Measurements from ENCODE around the gene UFSP2.
"Not testable (repeated sequence)": the region's sequence is repeated elsewhere in the genome, so short reads cannot be mapped to it uniquely, and the experiment has no call there.

UFSP2 gene

DNA sequence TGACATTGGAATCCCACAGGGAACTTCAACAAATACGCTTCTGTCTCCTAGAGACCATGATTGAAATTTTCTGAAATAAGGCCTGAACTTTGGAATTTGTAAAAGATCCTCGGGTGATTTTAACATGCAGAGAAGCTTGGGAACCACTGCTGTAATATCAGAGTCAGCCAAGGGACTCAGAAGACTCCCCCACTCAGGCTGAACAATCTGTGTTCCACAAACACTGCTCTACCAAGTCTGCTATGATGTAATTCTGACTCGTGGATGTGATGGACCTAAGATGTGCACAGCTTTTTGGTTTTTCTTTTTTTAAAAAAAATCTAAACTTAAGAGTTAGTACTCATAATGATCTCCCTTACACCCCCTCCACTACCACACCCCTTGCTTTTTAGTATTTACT lies 56.0 kb downstream of the UFSP2 start:
- H3K36me3 ChIP-seq (ENCODE audit: insufficient read depth, low read length), result peaks cover 6% of the 10 kb centered on the region; the same call in 1 of the 2 replicates
- no peaks in the 10 kb centered on the region for H3K9me3 ChIP-seq (ENCODE audit: insufficient read depth, low read depth, low read length)
- no peaks in the 10 kb centered on the region for H3K27me3 ChIP-seq (ENCODE audit: insufficient read depth, low read length)
- H3K9ac ChIP-seq (ENCODE audit: low read depth, low read length), result no peak overlapping the region
- 92% methylated on average over 3 of the region's 3 CpGs for WGBS
- no peak overlapping the region for H3K27ac ChIP-seq (ENCODE audit: low read depth, low read length)
- no peak overlapping the region for H3K4me3 ChIP-seq (ENCODE audit: low read length)
- peaks cover 7% of the 10 kb centered on the region; the same call in 1 of the 2 replicates for H3K4me1 ChIP-seq (ENCODE audit: insufficient read depth, low read length)

DNA sequence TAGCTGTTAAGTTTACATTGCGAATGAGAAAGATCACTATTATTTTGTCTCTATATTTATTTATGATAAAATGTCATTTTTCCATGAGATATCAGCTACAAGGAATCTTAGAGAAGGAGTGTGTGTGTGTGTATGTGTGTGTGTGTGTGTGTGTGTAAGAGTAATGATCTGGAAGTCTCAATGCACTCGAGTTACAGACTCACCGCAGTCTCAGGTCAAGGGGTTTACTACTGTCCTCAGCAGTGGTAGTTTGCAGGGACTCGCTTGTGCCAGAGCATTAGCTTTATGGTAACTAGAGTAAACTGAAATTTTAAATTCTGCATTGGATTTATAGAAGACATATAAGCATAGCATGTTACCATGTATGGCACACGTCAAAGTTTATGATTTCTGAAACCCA lies 60.9 kb downstream of the UFSP2 start:
- H3K36me3 ChIP-seq (ENCODE audit: insufficient read depth, low read length), result peaks cover 3% of the 10 kb centered on the region
- H3K27ac ChIP-seq (ENCODE audit: low read depth, low read length), result no peak overlapping the region
- peaks cover 4% of the 10 kb centered on the region; the same call in 1 of the 2 replicates for H3K4me1 ChIP-seq (ENCODE audit: insufficient read depth, low read length)
- 93% methylated on average over 4 of the region's 5 CpGs for WGBS
- no peak overlapping the region for H3K4me3 ChIP-seq (ENCODE audit: low read length)
- no peaks in the 10 kb centered on the region for H3K9me3 ChIP-seq (ENCODE audit: insufficient read depth, low read depth, low read length)
- no peaks in the 10 kb centered on the region for H3K27me3 ChIP-seq (ENCODE audit: insufficient read depth, low read length)
- no peak overlapping the region for H3K9ac ChIP-seq (ENCODE audit: low read depth, low read length)

- Histone ChIP-seq H3K9me3 (ENCODE audit: insufficient read depth, low read depth, low read length) (no peaks in the 10 kb centered on the region), H3K9ac (ENCODE audit: low read depth, low read length) (no peak overlapping the region), H3K36me3 (ENCODE audit: insufficient read depth, low read length) (peaks cover 9% of the 10 kb centered on the region), H3K4me1 (ENCODE audit: insufficient read depth, low read length) (no peaks in the 10 kb centered on the region), H3K4me3 (ENCODE audit: low read length) (no peak overlapping the region), H3K27ac (ENCODE audit: low read depth, low read length) (no peak overlapping the region), H3K27me3 (ENCODE audit: insufficient read depth, low read length) (no peaks in the 10 kb centered on the region)
- 100% methylated on average over 1 of the region's 3 CpGs for WGBS
Observed at GRCh38 chr4:185363251-185363650, 62.5 kb downstream of the UFSP2 start.

- H3K4me3 ChIP-seq (ENCODE audit: low read length); H3K27ac ChIP-seq (ENCODE audit: low read depth, low read length); H3K4me1 ChIP-seq (ENCODE audit: insufficient read depth, low read length); H3K9me3 ChIP-seq (ENCODE audit: insufficient read depth, low read depth, low read length); H3K9ac ChIP-seq (ENCODE audit: low read depth, low read length); H3K27me3 ChIP-seq (ENCODE audit: insufficient read depth, low read length): not testable (repeated sequence)
- 93% methylated on average over 6 of the region's 6 CpGs for WGBS
- peaks cover 13% of the 10 kb centered on the region for H3K36me3 ChIP-seq (ENCODE audit: insufficient read depth, low read length)
Observed at GRCh38 chr4:185362570-185362969, 63.2 kb downstream of the UFSP2 start.

GRCh38 chr4:185361872-185362271 lies 63.9 kb downstream of the UFSP2 start:
- 96% methylated on average over 3 of the region's 3 CpGs for WGBS

GRCh38 chr4:185359767-185360446 lies 65.9 kb downstream of the UFSP2 start:
- Histone ChIP-seq H3K27ac (ENCODE audit: low read depth, low read length) (no peak overlapping the region), H3K36me3 (ENCODE audit: insufficient read depth, low read length) (peaks cover 13% of the 10 kb centered on the region), H3K9ac (ENCODE audit: low read depth, low read length) (no peak overlapping the region), H3K4me1 (ENCODE audit: insufficient read depth, low read length) (no peaks in the 10 kb centered on the region), H3K9me3 (ENCODE audit: insufficient read depth, low read depth, low read length) (no peaks in the 10 kb centered on the region), H3K4me3 (ENCODE audit: low read length) (no peak overlapping the region), H3K27me3 (ENCODE audit: insufficient read depth, low read length) (no peaks in the 10 kb centered on the region)
- 97% methylated on average over 8 of the region's 8 CpGs for WGBS

More at GRCh38 chr4:185361872-185362271, 63.9 kb downstream of the UFSP2 start:
- no peak overlapping the region for H3K27ac ChIP-seq (ENCODE audit: low read depth, low read length)
- H3K36me3 ChIP-seq (ENCODE audit: insufficient read depth, low read length), result peaks cover 13% of the 10 kb centered on the region
- H3K9ac ChIP-seq (ENCODE audit: low read depth, low read length), result no peak overlapping the region
- H3K4me3 ChIP-seq (ENCODE audit: low read length), result no peak overlapping the region
- no peaks in the 10 kb centered on the region for H3K4me1 ChIP-seq (ENCODE audit: insufficient read depth, low read length)
- no peaks in the 10 kb centered on the region for H3K27me3 ChIP-seq (ENCODE audit: insufficient read depth, low read length)
- H3K9me3 ChIP-seq (ENCODE audit: insufficient read depth, low read depth, low read length), result no peaks in the 10 kb centered on the region

- Histone ChIP-seq H3K9me3 (ENCODE audit: insufficient read depth, low read depth, low read length) (no peaks in the 10 kb centered on the region), H3K9ac (ENCODE audit: low read depth, low read length) (no peak overlapping the region), H3K4me3 (ENCODE audit: low read length) (no peak overlapping the region), H3K4me1 (ENCODE audit: insufficient read depth, low read length) (no peaks in the 10 kb centered on the region), H3K36me3 (ENCODE audit: insufficient read depth, low read length) (peaks cover 13% of the 10 kb centered on the region), H3K27ac (ENCODE audit: low read depth, low read length) (no peak overlapping the region), H3K27me3 (ENCODE audit: insufficient read depth, low read length) (no peaks in the 10 kb centered on the region)
- 93% methylated on average over 4 of the region's 4 CpGs for WGBS
Observed at GRCh38 chr4:185358959-185359358, 66.8 kb downstream of the UFSP2 start.

- no peak overlapping the region for H3K4me3 ChIP-seq (ENCODE audit: low read length)
- no peaks in the 10 kb centered on the region for H3K27me3 ChIP-seq (ENCODE audit: insufficient read depth, low read length)
- H3K27ac ChIP-seq (ENCODE audit: low read depth, low read length), result no peak overlapping the region
- no peaks in the 10 kb centered on the region for H3K4me1 ChIP-seq (ENCODE audit: insufficient read depth, low read length)
- no peak overlapping the region for H3K9ac ChIP-seq (ENCODE audit: low read depth, low read length)
- WGBS, result 94% methylated on average over 3 of the region's 4 CpGs
- no peaks in the 10 kb centered on the region for H3K9me3 ChIP-seq (ENCODE audit: insufficient read depth, low read depth, low read length)
- peaks cover 13% of the 10 kb centered on the region for H3K36me3 ChIP-seq (ENCODE audit: insufficient read depth, low read length)
Observed at GRCh38 chr4:185358514-185358913, 67.2 kb downstream of the UFSP2 start.

GRCh38 chr4:185357733-185358440 lies 67.9 kb downstream of the UFSP2 start:
- Histone ChIP-seq H3K4me3 (ENCODE audit: low read length) (no peak overlapping the region), H3K4me1 (ENCODE audit: insufficient read depth, low read length) (no peaks in the 10 kb centered on the region), H3K9ac (ENCODE audit: low read depth, low read length) (no peak overlapping the region), H3K9me3 (ENCODE audit: insufficient read depth, low read depth, low read length) (no peaks in the 10 kb centered on the region), H3K27ac (ENCODE audit: low read depth, low read length) (no peak overlapping the region), H3K36me3 (ENCODE audit: insufficient read depth, low read length) (peaks cover 13% of the 10 kb centered on the region), H3K27me3 (ENCODE audit: insufficient read depth, low read length) (no peaks in the 10 kb centered on the region)
- 92% methylated on average over 7 of the region's 7 CpGs for whole genome bisulfite sequencing

DNA sequence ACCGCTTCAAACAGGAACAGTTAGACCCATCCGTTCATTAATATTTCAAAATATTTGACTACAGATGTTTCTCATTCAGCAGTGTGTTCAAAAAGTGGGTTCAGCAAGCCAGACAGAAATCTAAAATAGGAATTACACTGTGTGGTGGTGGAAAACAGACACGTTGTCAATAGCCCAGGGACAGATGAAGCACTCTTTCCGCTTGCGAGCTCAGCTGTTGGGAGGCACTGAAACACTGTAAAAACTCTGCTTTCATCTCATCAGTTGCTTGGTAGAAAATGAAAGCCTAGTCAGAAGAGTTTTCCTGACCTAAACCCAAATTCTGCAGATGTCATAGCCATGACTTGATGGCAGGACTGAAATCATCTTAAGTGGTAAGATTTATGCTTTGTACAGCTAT lies 68.6 kb downstream of the UFSP2 start:
- 95% methylated on average over 5 of the region's 5 CpGs for WGBS

GRCh38 chr4:185352741-185353140 lies 73.0 kb downstream of the UFSP2 start:
- no peak overlapping the region for H3K4me3 ChIP-seq (ENCODE audit: low read length)
- H3K27me3 ChIP-seq (ENCODE audit: insufficient read depth, low read length), result no peaks in the 10 kb centered on the region
- 96% methylated on average over 2 of the region's 2 CpGs for WGBS
- H3K27ac ChIP-seq (ENCODE audit: low read depth, low read length), result no peak overlapping the region
- no peaks in the 10 kb centered on the region for H3K4me1 ChIP-seq (ENCODE audit: insufficient read depth, low read length)
- H3K9ac ChIP-seq (ENCODE audit: low read depth, low read length), result no peak overlapping the region
- peaks cover 23% of the 10 kb centered on the region for H3K36me3 ChIP-seq (ENCODE audit: insufficient read depth, low read length)
- no peaks in the 10 kb centered on the region for H3K9me3 ChIP-seq (ENCODE audit: insufficient read depth, low read depth, low read length)

More for the DNA sequence above, 68.6 kb downstream of the UFSP2 start:
- Histone ChIP-seq H3K27me3 (ENCODE audit: insufficient read depth, low read length) (no peaks in the 10 kb centered on the region), H3K9me3 (ENCODE audit: insufficient read depth, low read depth, low read length) (no peaks in the 10 kb centered on the region), H3K27ac (ENCODE audit: low read depth, low read length) (no peak overlapping the region), H3K4me1 (ENCODE audit: insufficient read depth, low read length) (no peaks in the 10 kb centered on the region), H3K9ac (ENCODE audit: low read depth, low read length) (no peak overlapping the region), H3K4me3 (ENCODE audit: low read length) (no peak overlapping the region), H3K36me3 (ENCODE audit: insufficient read depth, low read length) (peaks cover 14% of the 10 kb centered on the region)

All from HUES64 (cell line).